MM.1S (cell line): ENCODE measurements around the gene ERMN.

Experiments
- DNase-seq: peaks from one replicate; pipeline ENCODE4 v3.0.0-alpha.2; 2015
- H2AFZ ChIP-seq: fragments of 300-600 bp; sonication (generic); 2 replicates; pipeline ENCODE4 v1.6.0; 2016; ENCODE audit warnings: antibody characterized with exemption, low read length
- H3F3A ChIP-seq: fragments of 300-600 bp; sonication (generic); 2 replicates; pipeline ENCODE4 v1.6.1; 2016; ENCODE audit warnings: mild to moderate bottlenecking, antibody characterized with exemption, low read length, moderate library complexity, mixed read lengths; ENCODE audit not compliant: insufficient read depth
- H3K27ac ChIP-seq: fragments of 300-600 bp; sonication (generic); 2 replicates; pipeline ENCODE4 v1.5.1; 2016; ENCODE audit warnings: mild to moderate bottlenecking, low read length
- H3K27me3 ChIP-seq: fragments of 300-600 bp; sonication (generic); replicated peaks from 2 replicates; pipeline ENCODE4 v1.6.0; 2016; ENCODE audit warnings: low read length; ENCODE audit not compliant: insufficient read depth
- H3K36me3 ChIP-seq: fragments of 300-600 bp; sonication (generic); replicated peaks from 2 replicates; pipeline ENCODE4 v1.6.1; 2016; ENCODE audit warnings: mild to moderate bottlenecking, low read length, mixed read lengths; ENCODE audit not compliant: insufficient read depth
- H3K4me1 ChIP-seq: fragments of 300-600 bp; sonication (generic); 2 replicates; pipeline ENCODE4 v1.6.1; 2016; ENCODE audit warnings: low read length, mixed read lengths
- H3K4me2 ChIP-seq: fragments of 300-600 bp; sonication (generic); 2 replicates; pipeline ENCODE4 v1.6.0; 2016; ENCODE audit warnings: low read depth, low read length
- H3K4me3 ChIP-seq: fragments of 300-600 bp; sonication (generic); 2 replicates; pipeline ENCODE4 v1.5.1; 2016; ENCODE audit warnings: low read length, mixed read lengths
- H3K79me2 ChIP-seq: fragments of 300-600 bp; sonication (generic); 2 replicates; pipeline ENCODE4 v1.6.1; 2016; ENCODE audit warnings: mixed run types, low read length, mixed read lengths
- H3K9ac ChIP-seq: fragments of 300-600 bp; sonication (generic); 2 replicates; pipeline ENCODE4 v1.6.1; 2016; ENCODE audit warnings: low read length, mixed read lengths
- H3K9me2 ChIP-seq: fragments of 300-600 bp; sonication (generic); replicated peaks from 2 replicates; pipeline ENCODE4 v1.6.1; 2016; ENCODE audit warnings: mild to moderate bottlenecking, low read length, mixed read lengths; ENCODE audit not compliant: insufficient read depth
- H3K9me3 ChIP-seq: fragments of 300-600 bp; sonication (generic); replicated peaks from 2 replicates; pipeline ENCODE4 v1.6.1; 2016; ENCODE audit warnings: mild to moderate bottlenecking, low read length, mixed read lengths; ENCODE audit not compliant: insufficient read depth
- H4K20me1 ChIP-seq: fragments of 300-600 bp; sonication (generic); 2 replicates; pipeline ENCODE4 v1.6.1; 2016; ENCODE audit warnings: mild to moderate bottlenecking, low read length, moderate library complexity, mixed read lengths; ENCODE audit not compliant: insufficient read depth
- EZH2 ChIP-seq: fragments of 300-600 bp; sonication (generic); optimal IDR thresholded peaks from 2 replicates; pipeline ENCODE3; 2017; ENCODE audit warnings: low read depth, mild to moderate bottlenecking, antibody characterized with exemption, low read length, mixed read lengths
- EZH2phosphoT487 ChIP-seq: fragments of 300-600 bp; sonication (generic); IDR thresholded peaks from 2 replicates; pipeline ENCODE4 v1.6.1; 2018; ENCODE audit warnings: antibody characterized with exemption, low read length
- TF ChIP-seq, protein P1 (sequence below): fragments of 300-600 bp; sonication (generic); IDR thresholded peaks from 2 replicates; pipeline ENCODE4 v1.5.1; 2016; ENCODE audit warnings: antibody characterized with exemption, low read length, mixed read lengths

ERMN gene

DNA sequence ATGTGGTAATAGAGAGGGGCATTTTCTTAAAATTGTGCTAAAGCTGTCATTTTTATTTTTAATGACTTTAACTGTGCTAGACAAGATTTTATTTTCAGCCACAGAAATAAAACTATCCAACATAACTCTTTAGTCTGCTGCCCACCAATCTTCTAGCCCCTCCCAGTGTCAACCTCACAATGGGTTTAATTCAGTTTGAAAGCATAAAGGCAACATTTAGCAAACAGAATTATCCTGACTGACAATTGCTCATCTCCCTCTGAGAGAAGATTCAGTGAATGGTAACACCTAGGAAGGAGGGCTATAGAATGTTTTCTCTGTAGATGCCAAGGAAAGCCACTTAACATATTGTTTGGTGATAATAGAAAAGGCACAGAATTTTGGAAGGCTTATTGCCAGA is 5.2 kb downstream of the ERMN start:
- no peaks in the 10 kb centered on the region for H3K4me1 ChIP-seq
- no peaks in the 10 kb centered on the region for H3F3A ChIP-seq
- TF ChIP-seq EZH2phosphoT487 (no peak), EZH2 (no peak)
- TF ChIP-seq, protein P1, sequence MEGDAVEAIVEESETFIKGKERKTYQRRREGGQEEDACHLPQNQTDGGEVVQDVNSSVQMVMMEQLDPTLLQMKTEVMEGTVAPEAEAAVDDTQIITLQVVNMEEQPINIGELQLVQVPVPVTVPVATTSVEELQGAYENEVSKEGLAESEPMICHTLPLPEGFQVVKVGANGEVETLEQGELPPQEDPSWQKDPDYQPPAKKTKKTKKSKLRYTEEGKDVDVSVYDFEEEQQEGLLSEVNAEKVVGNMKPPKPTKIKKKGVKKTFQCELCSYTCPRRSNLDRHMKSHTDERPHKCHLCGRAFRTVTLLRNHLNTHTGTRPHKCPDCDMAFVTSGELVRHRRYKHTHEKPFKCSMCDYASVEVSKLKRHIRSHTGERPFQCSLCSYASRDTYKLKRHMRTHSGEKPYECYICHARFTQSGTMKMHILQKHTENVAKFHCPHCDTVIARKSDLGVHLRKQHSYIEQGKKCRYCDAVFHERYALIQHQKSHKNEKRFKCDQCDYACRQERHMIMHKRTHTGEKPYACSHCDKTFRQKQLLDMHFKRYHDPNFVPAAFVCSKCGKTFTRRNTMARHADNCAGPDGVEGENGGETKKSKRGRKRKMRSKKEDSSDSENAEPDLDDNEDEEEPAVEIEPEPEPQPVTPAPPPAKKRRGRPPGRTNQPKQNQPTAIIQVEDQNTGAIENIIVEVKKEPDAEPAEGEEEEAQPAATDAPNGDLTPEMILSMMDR = no peak
- H2AFZ ChIP-seq = no peak overlapping the region
- no peak overlapping the region for H3K27ac ChIP-seq
- DNase-seq = no peak
- H3K4me3 ChIP-seq = no peak overlapping the region
- H3K27me3 ChIP-seq = no peaks in the 10 kb centered on the region
- no peaks in the 10 kb centered on the region for H3K9me2 ChIP-seq
- H3K36me3 ChIP-seq = no peaks in the 10 kb centered on the region
- H3K79me2 ChIP-seq = no peaks in the 10 kb centered on the region
- H3K9ac ChIP-seq = no peak overlapping the region
- H4K20me1 ChIP-seq = no peaks in the 10 kb centered on the region
- no peak overlapping the region for H3K4me2 ChIP-seq
- H3K9me3 ChIP-seq = no peaks in the 10 kb centered on the region

DNA sequence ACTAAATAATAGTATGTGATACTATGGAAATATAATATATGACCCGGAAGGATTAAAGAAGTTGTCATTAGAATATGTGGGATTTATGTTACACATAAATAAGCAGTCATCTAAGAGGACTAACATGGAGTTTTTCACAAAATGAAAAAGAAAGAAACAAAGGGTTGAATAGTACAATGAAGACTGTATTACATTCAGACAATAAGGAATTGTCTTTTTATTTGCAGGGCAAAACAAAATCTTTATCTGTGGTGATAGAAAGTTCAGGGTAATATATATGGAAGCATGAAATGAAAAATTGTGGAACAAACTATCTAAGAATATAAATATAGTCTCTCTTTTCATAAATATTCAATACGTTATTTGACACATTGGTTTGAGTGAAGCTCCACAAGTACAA is 5.8 kb downstream of the ERMN start:
- DNase-seq = no peak
- H3K4me2 ChIP-seq = no peak overlapping the region
- no peaks in the 10 kb centered on the region for H3K9me3 ChIP-seq
- H4K20me1 ChIP-seq = no peaks in the 10 kb centered on the region
- H3K4me3 ChIP-seq = no peak overlapping the region
- H3K4me1 ChIP-seq = no peaks in the 10 kb centered on the region
- no peaks in the 10 kb centered on the region for H3K36me3 ChIP-seq
- no peak overlapping the region for H2AFZ ChIP-seq
- H3K27me3 ChIP-seq = no peaks in the 10 kb centered on the region
- no peaks in the 10 kb centered on the region for H3K79me2 ChIP-seq
- no peaks in the 10 kb centered on the region for H3F3A ChIP-seq
- no peak overlapping the region for H3K27ac ChIP-seq
- H3K9ac ChIP-seq = no peak overlapping the region
- no peaks in the 10 kb centered on the region for H3K9me2 ChIP-seq
- no peak for TF ChIP-seq EZH2
- TF ChIP-seq, protein P1 = no peak
- TF ChIP-seq EZH2phosphoT487 = no peak

DNA sequence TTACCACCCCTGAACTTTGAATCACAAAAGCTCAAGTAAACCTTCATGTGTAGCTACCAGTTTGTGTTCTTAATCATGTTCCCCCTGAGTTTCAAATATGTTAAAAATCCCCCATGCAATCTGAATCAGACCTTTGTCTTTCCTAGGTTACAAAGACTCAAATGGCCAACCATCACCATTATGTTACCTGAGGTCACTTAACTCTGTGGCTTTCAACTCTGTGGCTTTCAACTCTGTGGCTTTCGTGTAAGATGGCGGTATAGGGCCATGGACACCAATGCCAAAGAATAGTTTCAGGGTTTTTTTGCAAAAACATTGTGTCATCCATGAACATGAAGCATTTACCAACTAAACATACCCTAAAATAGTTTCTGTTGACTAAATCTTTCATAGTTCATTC is 6.7 kb downstream of the ERMN start:
- Histone ChIP-seq H2AFZ (no peak overlapping the region), H3K4me2 (no peak overlapping the region), H3K27me3 (no peaks in the 10 kb centered on the region), H3K36me3 (no peaks in the 10 kb centered on the region), H3F3A (no peaks in the 10 kb centered on the region), H4K20me1 (no peaks in the 10 kb centered on the region), H3K4me3 (no peak overlapping the region), H3K9me3 (no peaks in the 10 kb centered on the region), H3K27ac (no peak overlapping the region), H3K79me2 (no peaks in the 10 kb centered on the region), H3K4me1 (no peaks in the 10 kb centered on the region), H3K9me2 (no peaks in the 10 kb centered on the region), H3K9ac (no peak overlapping the region)
- no peak for TF ChIP-seq EZH2
- TF ChIP-seq, protein P1 = no peak
- TF ChIP-seq EZH2phosphoT487 = no peak
- no peak for DNase-seq

DNA sequence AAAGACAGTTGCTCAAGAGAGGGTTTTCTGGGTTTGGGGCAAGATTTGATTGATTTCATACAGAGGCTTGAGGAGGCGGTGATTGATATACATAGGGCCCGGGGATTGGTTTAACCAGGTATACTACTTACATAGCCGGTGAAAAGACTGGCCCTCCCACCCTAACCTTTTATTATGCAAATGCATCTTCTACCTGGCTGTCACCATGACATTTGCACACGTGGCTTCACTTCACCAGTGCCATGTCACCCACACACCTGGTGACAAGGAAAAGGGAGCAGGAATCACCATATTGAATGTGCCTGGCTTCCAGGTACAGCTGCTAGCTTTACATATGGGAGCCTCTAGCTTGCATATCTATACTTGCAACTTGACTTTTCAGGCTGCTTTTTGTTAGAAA is 9.7 kb downstream of the ERMN start:
- Histone ChIP-seq H3K4me1 (no peaks in the 10 kb centered on the region), H3K9ac (no peak overlapping the region), H3K4me2 (no peak overlapping the region), H3K36me3 (no peaks in the 10 kb centered on the region), H3F3A (no peaks in the 10 kb centered on the region), H3K9me2 (no peaks in the 10 kb centered on the region), H2AFZ (no peak overlapping the region), H3K79me2 (no peaks in the 10 kb centered on the region), H3K4me3 (no peak overlapping the region), H3K27me3 (no peaks in the 10 kb centered on the region), H3K9me3 (no peaks in the 10 kb centered on the region), H4K20me1 (no peaks in the 10 kb centered on the region), H3K27ac (no peak overlapping the region)
- TF ChIP-seq EZH2 (no peak), EZH2phosphoT487 (no peak)
- TF ChIP-seq, protein P1 = no peak
- no peak for DNase-seq
